Calu3 (cell line): Measurements from ENCODE around the gene RANBP1. TPM values are rescaled to one million over a fixed set of nuclear protein-coding genes. Genes with fewer than 3 reads are reported as not detected.

Source experiments
- BruUV-seq: library from RNA; stranded (reverse); fragments of 400-500 nt; replicated peaks from 2 replicates; lab custom pipeline; 2021; lab: Mats Ljungman, UMichigan
- CTCF ChIA-PET: fragments of 300-600 bp; sonication (Branson Sonifier 250); formaldehyde crosslinking; loops from one replicate; lab custom pipeline; 2022; ENCODE audit warnings: antibody characterized with exemption; lab: Charles Lee
- DNase-seq: peaks from one replicate; pipeline ENCODE4 v3.0.0; 2022
- H3K27ac Mint-ChIP-seq: one replicate; pipeline ENCODE4 v1.8.0; 2022; ENCODE audit warnings: mixed read lengths; ENCODE audit not compliant: unreplicated experiment
- H3K27me3 Mint-ChIP-seq: one replicate; pipeline ENCODE4 v1.8.0; 2022; ENCODE audit warnings: mixed read lengths; ENCODE audit not compliant: unreplicated experiment
- H3K36me3 Mint-ChIP-seq: one replicate; pipeline ENCODE4 v1.8.0; 2022; ENCODE audit warnings: mild to moderate bottlenecking, moderate library complexity, mixed read lengths; ENCODE audit not compliant: insufficient read depth, unreplicated experiment
- H3K4me1 Mint-ChIP-seq: one replicate; pipeline ENCODE4 v1.8.0; 2022; ENCODE audit warnings: mild to moderate bottlenecking, low read depth, mixed read lengths; ENCODE audit not compliant: unreplicated experiment
- H3K4me3 Mint-ChIP-seq: one replicate; pipeline ENCODE4 v1.8.0; 2022; ENCODE audit warnings: mild to moderate bottlenecking, low read depth, moderate library complexity, mixed read lengths; ENCODE audit not compliant: unreplicated experiment
- H3K9me3 Mint-ChIP-seq: one replicate; pipeline ENCODE4 v1.8.0; 2022; ENCODE audit warnings: low read depth, mixed read lengths; ENCODE audit not compliant: unreplicated experiment
- CTCF ChIP-seq: fragments of 200-600 bp; IDR thresholded peaks from one replicate; pipeline ENCODE4 v1.8.0; 2022; ENCODE audit warnings: antibody characterized with exemption; ENCODE audit not compliant: unreplicated experiment
- intact Hi-C: fragments of 100-400 bp; cut with micrococcal nuclease; formaldehyde crosslinking; loops from one replicate; pipeline ENCODE4 v1.10.0; 2022; ENCODE audit not compliant: unreplicated experiment
- total RNA-seq: library from RNA; stranded (reverse); gene quantifications from 2 replicates; pipeline ENCODE4 v1.2.3, GENCODE V29; 2022

Gene RANBP1
- total RNA-seq, 1 experiment from 2014 or later, result 208 TPM

GRCh38 chr22:20171288-20172140 is 55.6 kb downstream of the RANBP1 start:
- peaks cover 59% of the 10 kb centered on the region for H3K27me3 Mint-ChIP-seq
- H3K9me3 Mint-ChIP-seq, result no peaks in the 10 kb centered on the region
- no TSS peak for BruUV-seq
- no peak for TF ChIP-seq CTCF
- no peak overlapping the region for H3K4me3 Mint-ChIP-seq
- no peaks in the 10 kb centered on the region for H3K36me3 Mint-ChIP-seq
- H3K4me1 Mint-ChIP-seq, result no peaks in the 10 kb centered on the region
- DNase-seq, result no peak
- intact Hi-C loops, result no loop called here
- no peak overlapping the region for H3K27ac Mint-ChIP-seq
- CTCF ChIA-PET, result interaction anchor here (1.2 kb wide), 1 partner anchor 57 kb away, joined by 3 read pairs; no protein-coding TSS in a partner anchor

GRCh38 chr22:20172141-20172613 is 56.3 kb downstream of the RANBP1 start:
- no peak overlapping the region for H3K4me3 Mint-ChIP-seq
- CTCF ChIA-PET, result interaction anchor here (1.2 kb wide), 1 partner anchor 56 kb away, joined by 3 read pairs; no protein-coding TSS in a partner anchor
- no TSS peak for BruUV-seq
- H3K27me3 Mint-ChIP-seq, result peaks cover 59% of the 10 kb centered on the region
- H3K36me3 Mint-ChIP-seq, result peaks cover under 1% of the 10 kb centered on the region
- no peak for DNase-seq
- no peak for TF ChIP-seq CTCF
- no peaks in the 10 kb centered on the region for H3K9me3 Mint-ChIP-seq
- H3K4me1 Mint-ChIP-seq, result no peaks in the 10 kb centered on the region
- H3K27ac Mint-ChIP-seq, result no peak overlapping the region
- intact Hi-C loops, result no loop called here

- no peaks in the 10 kb centered on the region for H3K4me1 Mint-ChIP-seq
- H3K36me3 Mint-ChIP-seq, result peaks cover 3% of the 10 kb centered on the region
- CTCF ChIA-PET, result interaction anchor here (0.9 kb wide), 1 partner anchor 64 kb away, joined by 3 read pairs; no protein-coding TSS in a partner anchor
- H3K4me3 Mint-ChIP-seq, result no peak overlapping the region
- no peak for DNase-seq
- H3K27me3 Mint-ChIP-seq, result peaks cover 68% of the 10 kb centered on the region
- BruUV-seq, result no TSS peak
- no peaks in the 10 kb centered on the region for H3K9me3 Mint-ChIP-seq
- H3K27ac Mint-ChIP-seq, result no peak overlapping the region
- no peak for TF ChIP-seq CTCF
- intact Hi-C loops, result no loop called here
Measured at GRCh38 chr22:20173246-20173645, 57.3 kb downstream of the RANBP1 start.

- no peak overlapping the region for H3K4me3 Mint-ChIP-seq
Measured at GRCh38 chr22:20173772-20174171, 57.9 kb downstream of the RANBP1 start.

More at GRCh38 chr22:20173772-20174171, 57.9 kb downstream of the RANBP1 start:
- no peak overlapping the region for H3K27ac Mint-ChIP-seq
- no TSS peak for BruUV-seq
- peaks cover 3% of the 10 kb centered on the region for H3K36me3 Mint-ChIP-seq
- intact Hi-C loops, result no loop called here
- CTCF ChIA-PET, result interaction anchor here (0.9 kb wide), 1 partner anchor 64 kb away, joined by 3 read pairs; no protein-coding TSS in a partner anchor
- DNase-seq, result no peak
- H3K9me3 Mint-ChIP-seq, result no peaks in the 10 kb centered on the region
- H3K27me3 Mint-ChIP-seq, result peaks cover 73% of the 10 kb centered on the region
- TF ChIP-seq CTCF, result no peak
- H3K4me1 Mint-ChIP-seq, result no peaks in the 10 kb centered on the region
